WTC11 (cell line): Measurements from ENCODE around the gene LRRC74A. TPM values are rescaled to one million over a fixed set of nuclear protein-coding genes. Genes with fewer than 3 reads are reported as not detected.

Source experiments
- ATAC-seq: fragments of 200-7000 bp; cut with Tn5 transposase; 2 replicates; pipeline ENCODE4 v1.10.0; 2021; ENCODE audit warnings: mild to moderate bottlenecking, moderate library complexity
- CTCF ChIA-PET: fragments of 300-600 bp; sonication (Branson Sonifier 250); formaldehyde crosslinking; loops from one replicate; lab custom pipeline; 2021; ENCODE audit warnings: antibody characterized with exemption; lab: Charles Lee
- POLR2A ChIA-PET: fragments of 350-600 bp; sonication (Branson Sonifier 250); formaldehyde crosslinking; loops from one replicate; lab custom pipeline; 2021; ENCODE audit warnings: antibody characterized with exemption; lab: Charles Lee
- DNase-seq: peaks from one replicate; pipeline ENCODE4 v3.0.0; 2021; ENCODE audit warnings: low spot score
- H3K27ac Mint-ChIP-seq: 2 replicates; pipeline ENCODE4 v1.8.0; 2021; ENCODE audit warnings: mixed read lengths
- H3K27me3 Mint-ChIP-seq: 2 replicates; pipeline ENCODE4 v1.8.0; 2021; ENCODE audit warnings: low read depth, mild to moderate bottlenecking, moderate library complexity, mixed read lengths
- H3K36me3 Mint-ChIP-seq: 2 replicates; pipeline ENCODE4 v1.8.0; 2021; ENCODE audit warnings: mixed read lengths
- H3K4me1 Mint-ChIP-seq: 2 replicates; pipeline ENCODE4 v1.8.0; 2022; ENCODE audit warnings: mixed read lengths
- H3K4me3 Mint-ChIP-seq: 2 replicates; pipeline ENCODE4 v1.8.0; 2021; ENCODE audit warnings: mild to moderate bottlenecking, moderate library complexity, mixed read lengths
- H3K9me3 Mint-ChIP-seq: 2 replicates; pipeline ENCODE4 v1.8.0; 2021; ENCODE audit warnings: mixed read lengths
- AFF4 ChIP-seq: sonication (generic); formaldehyde crosslinking; IDR thresholded peaks from 2 replicates; pipeline ENCODE4 v1.8.1; 2023; ENCODE audit warnings: mild to moderate bottlenecking, missing genetic modification reagents, borderline replicate concordance
- ATF6 ChIP-seq: sonication (generic); formaldehyde crosslinking; IDR thresholded peaks from 2 replicates; pipeline ENCODE4 v1.8.1; 2023; ENCODE audit warnings: mild to moderate bottlenecking, missing genetic modification reagents
- CTCF ChIP-seq: fragments of 200-600 bp; IDR thresholded peaks from 2 replicates; pipeline ENCODE4 v1.8.0; 2022; ENCODE audit warnings: antibody characterized with exemption
- ESRRA ChIP-seq: sonication (generic); formaldehyde crosslinking; IDR thresholded peaks from 2 replicates; pipeline ENCODE4 v1.8.1; 2022; ENCODE audit warnings: mild to moderate bottlenecking, missing genetic modification reagents, borderline replicate concordance
- ETV6 ChIP-seq: sonication (generic); formaldehyde crosslinking; IDR thresholded peaks from 2 replicates; pipeline ENCODE4 v1.8.1; 2022; ENCODE audit warnings: mild to moderate bottlenecking, missing genetic modification reagents
- FOXK1 ChIP-seq: sonication (generic); formaldehyde crosslinking; IDR thresholded peaks from 2 replicates; pipeline ENCODE4 v1.8.0; 2022; ENCODE audit warnings: mild to moderate bottlenecking, moderate library complexity, missing genetic modification reagents
- FOXP1 ChIP-seq: sonication (generic); formaldehyde crosslinking; IDR thresholded peaks from 2 replicates; pipeline ENCODE4 v1.8.0; 2022; ENCODE audit warnings: missing genetic modification reagents, mild to moderate bottlenecking, moderate library complexity, borderline replicate concordance
- KAT7 ChIP-seq: sonication (generic); formaldehyde crosslinking; IDR thresholded peaks from 2 replicates; pipeline ENCODE4 v1.8.1; 2023; ENCODE audit warnings: missing genetic modification reagents, mild to moderate bottlenecking, borderline replicate concordance
- MYBL2 ChIP-seq: sonication (generic); formaldehyde crosslinking; IDR thresholded peaks from 2 replicates; pipeline ENCODE4 v1.8.1; 2023; ENCODE audit warnings: mild to moderate bottlenecking, moderate library complexity, missing genetic modification reagents
- NFE2L1 ChIP-seq: sonication (generic); formaldehyde crosslinking; IDR thresholded peaks from 2 replicates; pipeline ENCODE4 v1.8.1; 2023; ENCODE audit warnings: missing genetic modification reagents
- NFYB ChIP-seq: sonication (generic); formaldehyde crosslinking; conservative IDR thresholded peaks from 2 replicates; pipeline ENCODE4 v1.8.0; 2022; ENCODE audit warnings: low read depth, missing genetic modification reagents
- NR3C1 ChIP-seq: sonication (generic); formaldehyde crosslinking; conservative IDR thresholded peaks from 2 replicates; pipeline ENCODE4 v1.8.1; 2023; ENCODE audit warnings: low read depth, mild to moderate bottlenecking, missing genetic modification reagents
- SMAD3 ChIP-seq: sonication (generic); formaldehyde crosslinking; IDR thresholded peaks from 2 replicates; pipeline ENCODE4 v1.8.0; 2022; ENCODE audit warnings: missing genetic modification reagents, mild to moderate bottlenecking, borderline replicate concordance
- TEAD1 ChIP-seq: sonication (generic); formaldehyde crosslinking; IDR thresholded peaks from 2 replicates; pipeline ENCODE4 v1.8.0; 2022; ENCODE audit warnings: mild to moderate bottlenecking, missing genetic modification reagents
- USF1 ChIP-seq: sonication (generic); formaldehyde crosslinking; IDR thresholded peaks from 2 replicates; pipeline ENCODE4 v1.8.0; 2022; ENCODE audit warnings: mild to moderate bottlenecking, missing genetic modification reagents
- USF2 ChIP-seq: sonication (generic); formaldehyde crosslinking; IDR thresholded peaks from 2 replicates; pipeline ENCODE4 v1.8.1; 2023; ENCODE audit warnings: mild to moderate bottlenecking, missing genetic modification reagents, moderate library complexity
- ZMAT4 ChIP-seq: fragments of 250-450 bp; sonication (Bioruptor Pico); IDR thresholded peaks from 2 replicates; pipeline ENCODE4 v1.9.0; 2021; ENCODE audit warnings: mild to moderate bottlenecking
- ZNF219 ChIP-seq: sonication (generic); formaldehyde crosslinking; IDR thresholded peaks from 2 replicates; pipeline ENCODE4 v1.8.0; 2023; ENCODE audit warnings: missing genetic modification reagents, mild to moderate bottlenecking, borderline replicate concordance
- ZNF532 ChIP-seq: fragments of 250-450 bp; sonication (Bioruptor Pico); IDR thresholded peaks from 2 replicates; pipeline ENCODE4 v1.9.0; 2021; ENCODE audit warnings: mild to moderate bottlenecking, borderline replicate concordance
- total RNA-seq: library from RNA; stranded (reverse); gene quantifications from 3 replicates; pipeline ENCODE4 v1.2.3, GENCODE V29; 2021

Gene LRRC74A
- total RNA-seq, 1 experiment from 2014 or later: not detected

- TF ChIP-seq KAT7 (CRISPR knock-in tag) (no peak), CTCF (no peak), NR3C1 (CRISPR knock-in tag) (no peak), TEAD1 (no peak), ZNF532 (CRISPR knock-in tag) (no peak), ZMAT4 (CRISPR knock-in tag) (no peak), FOXK1 (no peak), MYBL2 (CRISPR knock-in tag) (no peak), USF2 (CRISPR knock-in tag) (no peak), SMAD3 (CRISPR knock-in tag) (no peak), FOXP1 (CRISPR knock-in tag) (no peak)
These were observed 65.2 kb downstream of the LRRC74A start (continued) for GRCh38 chr14:76891391-76891790.

GRCh38 chr14:76894308-76894707, 68.1 kb downstream of the LRRC74A start:
- H3K27ac Mint-ChIP-seq: no peak overlapping the region
- ATAC-seq (peak; percentile 83), DNase-seq (no peak)
- ChIA-PET POLR2A (no interaction called here), CTCF (interaction anchor here (1.1 to 3.2 kb wide), 2 partner anchors 18 to 21 kb away, joined by 6 to 11 read pairs; no protein-coding TSS in a partner anchor)
- no peak overlapping the region for H3K4me3 Mint-ChIP-seq
- peaks cover 14% of the 10 kb centered on the region; the same call in 1 of the 2 replicates for H3K36me3 Mint-ChIP-seq
- H3K27me3 Mint-ChIP-seq: no peaks in the 10 kb centered on the region; the same call in 1 of the 2 replicates
- peaks cover 7% of the 10 kb centered on the region; the same call in 1 of the 2 replicates for H3K4me1 Mint-ChIP-seq
- peaks cover 23% of the 10 kb centered on the region for H3K9me3 Mint-ChIP-seq
- TF ChIP-seq NFYB (peak; percentile 71), TEAD1 (no peak), NFE2L1 (no peak), AFF4 (CRISPR knock-in tag) (no peak), ETV6 (no peak), ATF6 (CRISPR knock-in tag) (no peak), USF1 (peak; percentile 91), ESRRA (CRISPR knock-in tag) (no peak), USF2 (CRISPR knock-in tag) (peak; percentile 91), ZMAT4 (CRISPR knock-in tag) (no peak), SMAD3 (CRISPR knock-in tag) (no peak), ZNF219 (CRISPR knock-in tag) (no peak), NR3C1 (CRISPR knock-in tag) (no peak)
